DND-41 (cell line): ENCODE results near the gene RNF25.

ENCODE experiments used
- ATAC-seq: fragments of 200-7000 bp; cut with Tn5 transposase; 3 replicates; pipeline ENCODE4 v1.9.1; 2021; ENCODE audit warnings: low read depth; ENCODE audit not compliant: insufficient read depth
- DNase-seq: peaks from one replicate; pipeline ENCODE4 v3.0.0-alpha.2; 2020
- H2AFZ ChIP-seq: 2 replicates; pipeline ENCODE4 v1.6.0; 2012; ENCODE audit warnings: low read depth, low read length
- H3K27ac ChIP-seq: 2 replicates; pipeline ENCODE4 v1.5.1; 2012; ENCODE audit warnings: low read length, inconsistent platforms
- H3K27me3 ChIP-seq: fragments of 200-600 bp; sonication (generic); 2 replicates; pipeline ENCODE4 v1.6.0; 2012; ENCODE audit warnings: low read length, mild to moderate bottlenecking, inconsistent platforms; ENCODE audit not compliant: insufficient read depth, poor library complexity
- H3K36me3 ChIP-seq: 2 replicates; pipeline ENCODE4 v1.5.1; 2012; ENCODE audit warnings: low read length, inconsistent platforms; ENCODE audit not compliant: insufficient read depth
- H3K4me1 ChIP-seq: 2 replicates; pipeline ENCODE4 v1.5.1; 2012; ENCODE audit warnings: mild to moderate bottlenecking, low read length; ENCODE audit not compliant: insufficient read depth
- H3K4me2 ChIP-seq: 2 replicates; pipeline ENCODE4 v1.6.0; 2012; ENCODE audit warnings: mild to moderate bottlenecking, moderate library complexity, low read length, inconsistent platforms; ENCODE audit not compliant: insufficient read depth
- H3K4me3 ChIP-seq, 2 experiments: fragments of 200-600 bp in 1 of 2; shearing (Covaris generic) in 1 of 2; 2 replicates each; pipeline ENCODE4 v1.5.1; 2012 to 2016; ENCODE audit warnings: inconsistent platforms in 2 of 2, low read length in 2 of 2, mild to moderate bottlenecking in 2 of 2, low read depth in 1 of 2, moderate library complexity in 1 of 2
- H3K79me2 ChIP-seq: 2 replicates; pipeline ENCODE4 v1.6.0; 2012; ENCODE audit warnings: low read length, inconsistent platforms; ENCODE audit not compliant: insufficient read depth
- H3K9ac ChIP-seq: 2 replicates; pipeline ENCODE4 v1.6.0; 2012; ENCODE audit warnings: low read depth, mild to moderate bottlenecking, inconsistent platforms, low read length, moderate library complexity
- H3K9me3 ChIP-seq: 2 replicates; pipeline ENCODE4 v1.5.1; 2012; ENCODE audit warnings: low read length, moderate library complexity, mild to moderate bottlenecking, inconsistent platforms; ENCODE audit not compliant: insufficient read depth, severe bottlenecking
- H4K20me1 ChIP-seq: 2 replicates; pipeline ENCODE4 v1.6.0; 2012; ENCODE audit warnings: low read length; ENCODE audit not compliant: insufficient read depth
- CTCF ChIP-seq: IDR thresholded peaks from 2 replicates; pipeline ENCODE4 v1.5.1; 2012; ENCODE audit warnings: borderline replicate concordance, low read length, moderate library complexity, mild to moderate bottlenecking; ENCODE audit not compliant: poor library complexity, severe bottlenecking; ENCODE audit errors: extremely low read depth
- EZH2 ChIP-seq: IDR thresholded peaks from 3 replicates; pipeline ENCODE4 v1.6.1; 2012; ENCODE audit warnings: borderline replicate concordance, low read depth, mild to moderate bottlenecking, moderate library complexity, low read length, inconsistent platforms; ENCODE audit not compliant: severe bottlenecking

RNF25 gene

GRCh38 chr2:218659258-218659987 is 12.4 kb downstream of the RNF25 start, which contains the start of the genes BCS1L and ZNF142:
TSS of gene BCS1L (plus strand) at chr2:218659683. CDS start at chr2:218660988, 1,305 bp downstream.
TSS of gene ZNF142 (minus strand) at chr2:218659623. CDS start at chr2:218656429, 3,194 bp downstream.
- peak within 1 kb of the TSS; percentile 92 for H2AFZ ChIP-seq
- H3K4me1 ChIP-seq, result peaks cover 41% of the 10 kb centered on the region
- no peaks in the 10 kb centered on the region for H3K27me3 ChIP-seq
- peak within 1 kb of the TSS; percentile 74 for H3K9ac ChIP-seq
- no peak for TF ChIP-seq EZH2
- no peak for TF ChIP-seq CTCF
- peaks cover 39% of the 10 kb centered on the region for H3K79me2 ChIP-seq
- no peaks in the 10 kb centered on the region; the same call in none of the 2 replicates for H4K20me1 ChIP-seq
- H3K36me3 ChIP-seq, result peaks cover 71% of the 10 kb centered on the region
- ATAC-seq (peak; percentile 97), DNase-seq (peak; percentile 96)
- peak within 1 kb of the TSS; percentile 94 for H3K4me2 ChIP-seq
- peak within 1 kb of the TSS; percentile 74 for H3K27ac ChIP-seq
- H3K4me3 ChIP-seq, result peak within 1 kb of the TSS; percentile 77 to 81
- no peaks in the 10 kb centered on the region for H3K9me3 ChIP-seq

- Histone ChIP-seq H3K9ac (peak overlapping the region; percentile 74), H3K4me1 (peaks cover 41% of the 10 kb centered on the region), H4K20me1 (no peaks in the 10 kb centered on the region; the same call in 1 of the 2 replicates), H2AFZ (peak overlapping the region; percentile 92), H3K79me2 (peaks cover 39% of the 10 kb centered on the region), H3K27me3 (no peaks in the 10 kb centered on the region), H3K27ac (peak overlapping the region; percentile 74), H3K4me3 (peak overlapping the region; percentile 77 to 81), H3K36me3 (peaks cover 70% of the 10 kb centered on the region), H3K9me3 (no peaks in the 10 kb centered on the region), H3K4me2 (peak overlapping the region; percentile 94)
- ATAC-seq (peak; percentile 4; the same call in 2 of the 3 replicates), DNase-seq (peak; percentile 41)
- TF ChIP-seq CTCF (peak; percentile 67), EZH2 (no peak)
Observed at GRCh38 chr2:218658671-218659257, 13.0 kb downstream of the RNF25 start.

- Histone ChIP-seq H3K4me2 (no peak overlapping the region), H3K27me3 (no peaks in the 10 kb centered on the region), H3K4me1 (peaks cover 34% of the 10 kb centered on the region), H4K20me1 (peaks cover 8% of the 10 kb centered on the region; the same call in 1 of the 2 replicates), H2AFZ (no peak overlapping the region), H3K9ac (no peak overlapping the region), H3K27ac (no peak overlapping the region), H3K9me3 (no peaks in the 10 kb centered on the region), H3K36me3 (peaks cover 69% of the 10 kb centered on the region), H3K4me3 (no peak overlapping the region), H3K79me2 (peaks cover 37% of the 10 kb centered on the region)
- no peak for TF ChIP-seq CTCF
- TF ChIP-seq EZH2, result no peak
- no peak for DNase-seq
- no peak for ATAC-seq
Observed at GRCh38 chr2:218655751-218656150, 16.1 kb downstream of the RNF25 start.
